ENCODE measurements around the gene ARX. TPM values are rescaled to one million over a fixed set of nuclear protein-coding genes. Genes with fewer than 3 reads are reported as not detected.

ARX gene
- not detected in 2 replicates for total RNA-seq (2021; fragmentation: NEBNext Ultra II Directional; extraction: Animal tissue kit (Norgen Biotek cat#: 25700))
- 0.05 TPM in 1 of 2 replicates, not detected in the other for polyA plus RNA-seq (2011; rRNA removed)
- 0.04 TPM for polyA plus RNA-seq (2011; cell fraction: cytosol; rRNA removed)
- 0.07 TPM for polyA plus RNA-seq (2011; cell fraction: nucleus; rRNA removed)
- not detected in 4 replicates for polyA plus RNA-seq (2012, experiment 1 of 2)
- polyA plus RNA-seq (2012, experiment 2 of 2): not detected
- 0.06 TPM for polyA plus RNA-seq (2013, experiment 1 of 2)
- polyA plus RNA-seq (2013, experiment 2 of 2): not detected
- polyA minus RNA-seq (2011; rRNA and poly(A)+ RNA removed): not detected in 2 replicates
- polyA minus RNA-seq (2011; cell fraction: cytosol; rRNA and poly(A)+ RNA removed): not detected
- polyA minus RNA-seq (2011; cell fraction: nucleus; rRNA and poly(A)+ RNA removed): not detected
- long read RNA-seq, experiment 1: 0 reads
- long read RNA-seq, experiment 2: 0 reads

DNA sequence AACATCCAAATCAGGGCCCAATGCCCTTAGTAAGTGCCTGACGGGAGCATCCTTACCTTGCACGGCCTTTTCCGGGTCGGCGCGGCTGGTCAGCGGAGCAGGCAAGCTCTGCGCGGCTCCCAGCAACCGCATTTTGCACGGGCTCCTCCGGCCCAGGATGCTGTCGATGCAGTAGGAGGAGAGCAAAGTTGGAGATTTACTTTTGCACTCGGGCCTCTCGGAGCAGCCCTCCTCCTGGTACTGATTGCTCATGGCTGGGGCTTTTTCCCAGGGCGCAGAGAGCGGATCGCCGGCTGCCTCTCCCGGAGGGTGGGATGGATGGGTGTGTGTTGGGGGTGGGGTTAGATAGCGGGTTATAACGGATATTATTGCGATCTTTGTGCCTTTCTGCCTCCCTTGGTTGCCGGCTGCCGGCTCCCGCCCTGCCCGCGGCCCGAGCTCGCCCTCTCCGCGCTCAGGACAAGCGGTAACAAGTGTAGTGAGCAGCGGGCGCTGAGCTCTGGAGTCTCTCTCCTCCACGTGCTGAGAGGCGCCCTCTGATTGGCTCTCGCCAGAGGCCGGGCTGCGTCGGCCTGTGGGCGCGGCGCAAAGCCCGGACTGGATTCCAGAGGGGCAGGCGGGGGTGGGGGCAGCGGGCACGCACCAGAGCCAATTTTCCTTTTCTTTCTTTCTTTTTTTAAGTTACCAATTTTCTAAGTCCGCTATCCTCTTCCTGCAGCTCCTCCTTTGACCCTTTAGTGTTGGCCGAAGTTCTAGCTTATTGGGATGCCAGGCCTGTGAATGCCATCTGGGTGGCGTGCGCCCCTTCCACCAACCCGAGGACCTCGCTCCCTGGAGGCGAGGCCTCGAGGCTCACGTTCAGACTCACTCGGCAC, at the start of gene ARX:
ARX (minus strand) TSS at position 480 of the 875 bp plus-strand sequence; CDS start at position 252, 228 bp downstream.
- H2BK12ac ChIP-seq (ENCODE audit: low read depth, low read length): peak within 1 kb of the TSS; percentile 14; the same call in 1 of the 2 replicates
- no peak for FAIRE-seq
- H3K4me1 ChIP-seq (replicated peaks in 1 of 4; ENCODE audit: control insufficient read depth in 3 of 4, insufficient read depth in 4 of 4, low read length in 3 of 4): peaks cover 0 to 17% (median 13%) of the 10 kb centered on the region in 4 experiments
- H2BK5ac ChIP-seq (ENCODE audit: low read depth, low read length): no peak within 1 kb of the TSS
- H2AK5ac ChIP-seq (ENCODE audit: low read depth, low read length): no peak within 1 kb of the TSS
- H4K8ac ChIP-seq (ENCODE audit: extremely low read depth, insufficient read depth, low read length): no peak within 1 kb of the TSS
- no peak within 1 kb of the TSS; the same call in 1 of the 2 replicates for H3K18ac ChIP-seq (ENCODE audit: extremely low read depth, low read length)
- H3K79me2 ChIP-seq (ENCODE audit: control insufficient read depth in 1 of 2, insufficient read depth in 2 of 2, low read length in 2 of 2): no peaks in the 10 kb centered on the region
- peak within 1 kb of the TSS in 3 of 4 experiments; percentile 8 to 54 (median 13); a peak in 6 of 8 replicates for H3K4me3 ChIP-seq (ENCODE audit: extremely low read depth in 1 of 4, insufficient read depth in 2 of 4, low read depth in 3 of 4, low read length in 4 of 4)
- peak within 1 kb of the TSS; percentile 73 to 75 for H3K4me2 ChIP-seq (ENCODE audit: insufficient read depth in 1 of 2, low read depth in 2 of 2, low read length in 2 of 2)
- ChIA-PET POLR2A (ENCODE audit: partially characterized antibody) (interaction anchor here (0.8 to 1.3 kb wide), 2 partner anchors 10 to 13 kb away, joined by 3 read pairs; no protein-coding TSS in a partner anchor), CTCF (ENCODE audit: partially characterized antibody) (interaction anchor here (0.6 to 1.5 kb wide), 2 partner anchors 128 to 152 kb away, joined by 3 to 7 read pairs; no protein-coding TSS in a partner anchor)
- peaks cover 2 to 7% of the 10 kb centered on the region in 2 experiments for H4K20me1 ChIP-seq (replicated peaks in 1 of 2; ENCODE audit: control insufficient read depth in 1 of 2, insufficient read depth in 2 of 2, low read length in 2 of 2)
- H4K91ac ChIP-seq (replicated peaks; ENCODE audit: insufficient read length, low read length): no peak within 1 kb of the TSS
- H3K23ac ChIP-seq (ENCODE audit: insufficient read length): no peak within 1 kb of the TSS
- no peak within 1 kb of the TSS for H3K14ac ChIP-seq (ENCODE audit: insufficient read length)
- no peak within 1 kb of the TSS for H2BK15ac ChIP-seq (ENCODE audit: low read length)
- no peak within 1 kb of the TSS for H3K4ac ChIP-seq (replicated peaks; ENCODE audit: insufficient read length, low read depth, low read length)
- peaks cover 64 to 98% (median 90%) of the 10 kb centered on the region in 4 experiments for H3K27me3 ChIP-seq (replicated peaks in 1 of 4; ENCODE audit: control insufficient read depth in 3 of 4, extremely low read depth in 1 of 4, insufficient read depth in 3 of 4, low read length in 3 of 4)
- H3K56ac ChIP-seq (replicated peaks; ENCODE audit: insufficient read length, low read depth, low read length): no peak within 1 kb of the TSS
- no peak within 1 kb of the TSS for H3K9ac ChIP-seq (replicated peaks in 1 of 4; ENCODE audit: extremely low read depth in 1 of 4, low read depth in 3 of 4, low read length in 3 of 4)
- no peak within 1 kb of the TSS for H2BK20ac ChIP-seq (ENCODE audit: low read length)
- no peaks in the 10 kb centered on the region for H3K79me1 ChIP-seq (ENCODE audit: low read depth, low read length)
- H3K23me2 ChIP-seq (ENCODE audit: low read depth, low read length): peaks cover 10% of the 10 kb centered on the region; the same call in 1 of the 2 replicates
- peak in 1 of 2 experiments; percentile 77 for DNase-seq (ENCODE audit: low read depth in 1 of 2, low spot score in 2 of 2)
- H3K27ac ChIP-seq (ENCODE audit: low read depth, low read length): no peak within 1 kb of the TSS
- no peak within 1 kb of the TSS for H2AFZ ChIP-seq (ENCODE audit: low read length)
- H2BK120ac ChIP-seq (replicated peaks; ENCODE audit: low read depth, low read length): no peak within 1 kb of the TSS
- H3K36me3 ChIP-seq (ENCODE audit: control insufficient read depth in 2 of 4, insufficient read depth in 4 of 4, low read length in 3 of 4): no peaks in the 10 kb centered on the region
- WGBS, 2 experiments (ENCODE audit: extremely low coverage in 1 of 2, insufficient coverage in 1 of 2, insufficient read length in 1 of 2, insufficient replicate concordance in 2 of 2, low coverage in 1 of 2, low lambda C conversion rate in 2 of 2, missing lambda C conversion rate in 1 of 2): 4% methylated on average over 40 of the region's 58 CpGs; no CpG with 5 or more reads in 1 of the 2 experiments
- no peaks in the 10 kb centered on the region for H3K9me3 ChIP-seq (ENCODE audit: insufficient read depth in 2 of 2, low read depth in 1 of 2, low read length in 1 of 2)
- no peak within 1 kb of the TSS for H4K5ac ChIP-seq (ENCODE audit: insufficient read length, low read depth, low read length)
- TF ChIP-seq, protein P1, sequence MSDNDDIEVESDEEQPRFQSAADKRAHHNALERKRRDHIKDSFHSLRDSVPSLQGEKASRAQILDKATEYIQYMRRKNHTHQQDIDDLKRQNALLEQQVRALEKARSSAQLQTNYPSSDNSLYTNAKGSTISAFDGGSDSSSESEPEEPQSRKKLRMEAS (IDR thresholded peaks at IDR 0.05): peak; percentile 91
- TF ChIP-seq CHD1 (IDR thresholded peaks at IDR 0.05; ENCODE audit: low read depth, low read length) (no peak), EZH2 (IDR thresholded peaks at IDR 0.05; ENCODE audit: low read depth, low read length, severe bottlenecking) (peak; percentile 44), SP1 (IDR thresholded peaks at IDR 0.05; ENCODE audit: low read depth, low read length) (peak; percentile 87; the same call in 1 of the 2 replicates), E2F6 (IDR thresholded peaks at IDR 0.05) (peak; percentile 91), SRF (IDR thresholded peaks at IDR 0.05; ENCODE audit: low read depth, low read length) (no peak), RNF2 (IDR thresholded peaks at IDR 0.05; ENCODE audit: borderline replicate concordance, low read depth, low read length, missing control alignments, poor library complexity, severe bottlenecking) (peak; percentile 67)
